Adrenal gland (tissue), 5 donors: ENCODE data around the gene ATXN2.

Source experiments
- POLR2A ChIP-seq, 2 donors: fragments of 450-650 bp; IDR thresholded peaks; one replicate each; pipeline ENCODE4 v1.6.1; 2017; ENCODE audit warnings: antibody characterized with exemption in 2 of 2, mild to moderate bottlenecking in 2 of 2, moderate library complexity in 1 of 2
- TF ChIP-seq, protein P1 (sequence below), 6 experiments: fragments of 450-650 bp in 4 of 6; fragments of 200-600 bp in 2 of 6; sonication (generic) in 1 of 6; IDR thresholded peaks; 1 replicate in 5 of 6; 2 replicates in 1 of 6; pipeline versions ENCODE4 v1.5.1 to v1.8.0; 2016 to 2021; ENCODE audit warnings: antibody characterized with exemption in 6 of 6, mild to moderate bottlenecking in 2 of 6, moderate library complexity in 1 of 6
- donor health status: DM: no; HTN: no; CAD: no.

GRCh38 chr12:111462210-111462769 is 136.8 kb downstream of the ATXN2 start:
- TF ChIP-seq, protein P1, sequence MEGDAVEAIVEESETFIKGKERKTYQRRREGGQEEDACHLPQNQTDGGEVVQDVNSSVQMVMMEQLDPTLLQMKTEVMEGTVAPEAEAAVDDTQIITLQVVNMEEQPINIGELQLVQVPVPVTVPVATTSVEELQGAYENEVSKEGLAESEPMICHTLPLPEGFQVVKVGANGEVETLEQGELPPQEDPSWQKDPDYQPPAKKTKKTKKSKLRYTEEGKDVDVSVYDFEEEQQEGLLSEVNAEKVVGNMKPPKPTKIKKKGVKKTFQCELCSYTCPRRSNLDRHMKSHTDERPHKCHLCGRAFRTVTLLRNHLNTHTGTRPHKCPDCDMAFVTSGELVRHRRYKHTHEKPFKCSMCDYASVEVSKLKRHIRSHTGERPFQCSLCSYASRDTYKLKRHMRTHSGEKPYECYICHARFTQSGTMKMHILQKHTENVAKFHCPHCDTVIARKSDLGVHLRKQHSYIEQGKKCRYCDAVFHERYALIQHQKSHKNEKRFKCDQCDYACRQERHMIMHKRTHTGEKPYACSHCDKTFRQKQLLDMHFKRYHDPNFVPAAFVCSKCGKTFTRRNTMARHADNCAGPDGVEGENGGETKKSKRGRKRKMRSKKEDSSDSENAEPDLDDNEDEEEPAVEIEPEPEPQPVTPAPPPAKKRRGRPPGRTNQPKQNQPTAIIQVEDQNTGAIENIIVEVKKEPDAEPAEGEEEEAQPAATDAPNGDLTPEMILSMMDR (IDR thresholded peaks at IDR 0.05), result no peak
- no peak for TF ChIP-seq POLR2A (IDR thresholded peaks at IDR 0.05)
